Endothelial cell of umbilical vein (primary cell): ENCODE measurements around the gene MVP.

Experiments
- EZH2 ChIP-seq: IDR thresholded peaks from 2 replicates; pipeline ENCODE4 v1.6.1; 2012; ENCODE audit warnings: borderline replicate concordance, low read depth, mild to moderate bottlenecking, moderate library complexity, low read length, inconsistent platforms; ENCODE audit not compliant: severe bottlenecking
- FOS ChIP-seq: IDR thresholded peaks from 2 replicates; pipeline ENCODE4 v1.6.1; 2011; ENCODE audit warnings: mild to moderate bottlenecking, low read length, moderate library complexity, borderline replicate concordance; ENCODE audit not compliant: insufficient read depth
- JUN ChIP-seq: IDR thresholded peaks from 2 replicates; pipeline ENCODE4 v1.6.1; 2011; ENCODE audit warnings: borderline replicate concordance, low read depth; ENCODE audit not compliant: insufficient read length, insufficient read depth
- POLR2A ChIP-seq: IDR thresholded peaks from 2 replicates; pipeline ENCODE4 v1.6.1; 2012; ENCODE audit warnings: low read depth, mild to moderate bottlenecking, control low read depth, low read length
- TF ChIP-seq, protein P1 (sequence below), 2 donors: IDR thresholded peaks; 1 replicate in 1 of 2; 2 replicates in 1 of 2; pipeline ENCODE4 v1.5.1; 2011; ENCODE audit warnings: low read length in 2 of 2, mild to moderate bottlenecking in 2 of 2, moderate library complexity in 2 of 2, control low read depth in 1 of 2, inconsistent platforms in 1 of 2, low read depth in 1 of 2; ENCODE audit not compliant: insufficient read depth in 1 of 2; ENCODE audit errors: extremely low read depth in 1 of 2

DNA sequence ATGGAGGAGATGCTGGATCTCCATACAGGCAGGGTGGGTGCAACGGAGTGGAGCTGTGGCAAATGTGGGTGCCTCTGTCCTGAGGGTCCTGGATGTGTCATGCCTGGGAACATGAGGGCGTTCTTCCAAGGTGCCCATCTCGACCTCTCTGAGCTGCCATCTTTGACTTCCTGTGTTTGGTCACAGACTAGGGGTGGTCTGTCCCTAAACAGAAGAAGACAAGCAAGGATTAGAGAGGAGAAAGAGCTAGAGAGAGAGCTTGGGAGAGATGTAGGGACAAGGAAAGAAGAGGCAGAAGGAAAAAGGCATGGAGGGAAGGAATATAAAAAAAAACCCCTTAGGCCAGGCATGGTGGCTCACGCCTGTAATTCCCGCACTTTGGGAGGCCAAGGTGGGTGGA lies 45.5 kb upstream of the MVP start:
- no peak for TF ChIP-seq EZH2
- TF ChIP-seq, protein P1, sequence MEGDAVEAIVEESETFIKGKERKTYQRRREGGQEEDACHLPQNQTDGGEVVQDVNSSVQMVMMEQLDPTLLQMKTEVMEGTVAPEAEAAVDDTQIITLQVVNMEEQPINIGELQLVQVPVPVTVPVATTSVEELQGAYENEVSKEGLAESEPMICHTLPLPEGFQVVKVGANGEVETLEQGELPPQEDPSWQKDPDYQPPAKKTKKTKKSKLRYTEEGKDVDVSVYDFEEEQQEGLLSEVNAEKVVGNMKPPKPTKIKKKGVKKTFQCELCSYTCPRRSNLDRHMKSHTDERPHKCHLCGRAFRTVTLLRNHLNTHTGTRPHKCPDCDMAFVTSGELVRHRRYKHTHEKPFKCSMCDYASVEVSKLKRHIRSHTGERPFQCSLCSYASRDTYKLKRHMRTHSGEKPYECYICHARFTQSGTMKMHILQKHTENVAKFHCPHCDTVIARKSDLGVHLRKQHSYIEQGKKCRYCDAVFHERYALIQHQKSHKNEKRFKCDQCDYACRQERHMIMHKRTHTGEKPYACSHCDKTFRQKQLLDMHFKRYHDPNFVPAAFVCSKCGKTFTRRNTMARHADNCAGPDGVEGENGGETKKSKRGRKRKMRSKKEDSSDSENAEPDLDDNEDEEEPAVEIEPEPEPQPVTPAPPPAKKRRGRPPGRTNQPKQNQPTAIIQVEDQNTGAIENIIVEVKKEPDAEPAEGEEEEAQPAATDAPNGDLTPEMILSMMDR (IDR thresholded peaks at IDR 0.05; ENCODE audit: extremely low read depth in 1 of 2, insufficient read depth in 1 of 2, low read depth in 1 of 2, low read length in 2 of 2), result no peak
- no peak for TF ChIP-seq POLR2A
- TF ChIP-seq JUN, result no peak
- TF ChIP-seq FOS, result no peak
